Ovary (tissue), 9 donors: ENCODE measurements around the gene PODXL2. TPM values are rescaled to one million over a fixed set of nuclear protein-coding genes. Genes with fewer than 3 reads are reported as not detected.
A peak's percentile ranks its signal among the peaks of the same experiment; 100 is the strongest.

Experiments
- DNase-seq, 5 donors: peaks; one replicate each; pipeline ENCODE4 v3.0.0-alpha.2; 2019 to 2020
- H3K27ac ChIP-seq, 2 donors: fragments of 200-600 bp; one replicate each; pipeline versions ENCODE4 v1.5.1 to v1.8.0; 2019 to 2022
- H3K27me3 ChIP-seq: fragments of 200-600 bp; one replicate; pipeline ENCODE4 v1.8.0; 2022
- H3K36me3 ChIP-seq: fragments of 200-600 bp; sonication (generic); one replicate; pipeline ENCODE4 v1.5.1; 2019
- H3K4me1 ChIP-seq: one replicate; pipeline ENCODE4 v1.8.1; 2013; ENCODE audit warnings: mild to moderate bottlenecking, moderate library complexity; ENCODE audit not compliant: insufficient read depth
- H3K4me3 ChIP-seq: fragments of 200-600 bp; sonication (generic); one replicate; pipeline ENCODE4 v1.5.1; 2017
- H3K9me3 ChIP-seq, 2 donors: fragments of 200-600 bp in 1 of 2; sonication (generic) in 1 of 2; one replicate each; pipeline versions ENCODE4 v1.5.1 to v1.8.1; 2013 to 2019; ENCODE audit warnings: mild to moderate bottlenecking in 1 of 2, moderate library complexity in 1 of 2
- CTCF ChIP-seq, 3 donors: fragments of 450-650 bp in 2 of 3; fragments of 200-600 bp in 1 of 3; IDR thresholded peaks; one replicate each; pipeline versions ENCODE4 v1.5.1 to v1.8.0; 2016 to 2022; ENCODE audit warnings: antibody characterized with exemption in 3 of 3, mild to moderate bottlenecking in 1 of 3
- EP300 ChIP-seq: sonication (generic); formaldehyde crosslinking; IDR thresholded peaks from one replicate; pipeline ENCODE4 v1.6.1; 2017; ENCODE audit warnings: antibody characterized with exemption
- POLR2A ChIP-seq: fragments of 450-650 bp; IDR thresholded peaks from one replicate; pipeline ENCODE4 v1.6.1; 2017; ENCODE audit warnings: antibody characterized with exemption, mild to moderate bottlenecking, moderate library complexity
- WGBS, 3 donors: extraction: QIAGEN DNeasy Blood & Tissue Kit in 1 of 3; methylation state at CpG; one replicate each; pipeline versions ENCODE4 v1.1.5 to v1.1.7; 2013 to 2017; 5-methylcytosine and 5-hydroxymethylcytosine counted together
- intact Hi-C, 4 donors: fragments of 100-400 bp; cut with DNase I; formaldehyde crosslinking; loops; one replicate each; pipeline versions ENCODE4 v1.11.0 to v1.15.1; 2022 to 2023
- polyA plus RNA-seq, 2 donors: library from polyadenylated mRNA; stranded (reverse); fragments of 200-250 nt in 1 of 2; fragments of 350-450 nt in 1 of 2; fragmentation: Illumina TruSeq in 1 of 2; extraction: RNeasy Lipid Tissue Mini Kit (QIAGEN cat#74804) in 1 of 2; gene quantifications; one replicate each; pipeline ENCODE4 v1.2.3, GENCODE V29; 2013 to 2014
- total RNA-seq, 7 donors: library from RNA; depleted of rRNA in 2 of 7; stranded (reverse); fragments of >200 nt in 2 of 7; fragmentation: NEBNext Ultra II Directional in 3 of 7; extraction: Animal tissue kit (Norgen Biotek cat#: 25700) in 3 of 7; gene quantifications; one replicate each; pipeline versions ENCODE4 v1.1.0 to v1.2.4, GENCODE V29; 2016 to 2023
- donor health status: DM: no; HTN: no; CAD: no; lungs with moderate emphysema.
- donor health status: DM: no; HTN: no; CAD: no.
- donor health status: Bipolar disorder and iron deficiency.
- donor health status: DM: yes; HTN: yes; CAD: no.
- donor health status: DM: no; HTN: no; CAD: no.
- donor health status: DM: yes; HTN: yes; CAD: no.

PODXL2 gene
- total and polyA plus RNA-seq, 9 donors: 5.3 to 14.3 (median 8.9) TPM

- 85 to 91% (median 86%) methylated on average over 5 of the region's 5 CpGs for WGBS, 3 donors
- no peak for TF ChIP-seq EP300
- no peak for TF ChIP-seq POLR2A
- no peak for TF ChIP-seq CTCF (IDR thresholded peaks at IDR 0.05)
- peaks cover 3% of the 10 kb centered on the region for H3K4me1 ChIP-seq
- no peak overlapping the region for H3K27ac ChIP-seq
- H3K36me3 ChIP-seq: no peaks in the 10 kb centered on the region
- DNase-seq: no peak
- H3K9me3 ChIP-seq: no peaks in the 10 kb centered on the region
- intact Hi-C loops: no loop called here
- H3K27me3 ChIP-seq: no peaks in the 10 kb centered on the region
- H3K4me3 ChIP-seq: no peak overlapping the region
These were observed 4.9 kb upstream of the PODXL2 start for GRCh38 chr3:127624063-127624462.

- no peak for DNase-seq
- no peaks in the 10 kb centered on the region for H3K9me3 ChIP-seq
- H3K27me3 ChIP-seq: no peaks in the 10 kb centered on the region
- H3K4me3 ChIP-seq: no peak overlapping the region
- intact Hi-C loops: no loop called here
- H3K4me1 ChIP-seq: peaks cover 12% of the 10 kb centered on the region
- no peak overlapping the region for H3K27ac ChIP-seq
- 33 to 49% (median 42%) methylated on average over 2 of the region's 2 CpGs for WGBS, 3 donors
- TF ChIP-seq POLR2A: no peak
- no peak for TF ChIP-seq EP300
- TF ChIP-seq CTCF (IDR thresholded peaks at IDR 0.05): no peak
- H3K36me3 ChIP-seq: no peaks in the 10 kb centered on the region
These were observed 3.2 kb upstream of the PODXL2 start for GRCh38 chr3:127625821-127626220.

- TF ChIP-seq POLR2A (no peak), CTCF (IDR thresholded peaks at IDR 0.05) (no peak), EP300 (no peak)
- WGBS, 3 donors: 39 to 48% (median 40%) methylated on average over 4 of the region's 4 CpGs
These were observed 578 bp upstream of the PODXL2 start for GRCh38 chr3:127628426-127628787.

GRCh38 chr3:127629467-127630403, 750 bp downstream of the PODXL2 start:
- H3K36me3 ChIP-seq: no peaks in the 10 kb centered on the region
- DNase-seq: peak in 4 of 5 donors; percentile 37 to 54 (median 42)
- H3K27me3 ChIP-seq: no peaks in the 10 kb centered on the region
- intact Hi-C loops: no loop called here
- TF ChIP-seq CTCF (IDR thresholded peaks at IDR 0.05) (no peak), POLR2A (no peak), EP300 (no peak)
- WGBS, 3 donors: 10 to 16% (median 10%) methylated on average over 50 to 65 of the region's 65 CpGs
- peak overlapping the region; percentile 32 for H3K4me3 ChIP-seq
- no peaks in the 10 kb centered on the region for H3K9me3 ChIP-seq
- H3K4me1 ChIP-seq: peaks cover 12% of the 10 kb centered on the region
- H3K27ac ChIP-seq: no peak overlapping the region

More at GRCh38 chr3:127628426-127628787, 578 bp upstream of the PODXL2 start:
- intact Hi-C loops: no loop called here
- Histone ChIP-seq H3K4me3 (no peak overlapping the region), H3K9me3 (no peaks in the 10 kb centered on the region), H3K4me1 (peaks cover 12% of the 10 kb centered on the region), H3K27ac (no peak overlapping the region), H3K36me3 (no peaks in the 10 kb centered on the region), H3K27me3 (no peaks in the 10 kb centered on the region)
- DNase-seq: no peak
